HEK293T (cell line): ENCODE results near the gene SCNN1B.

Experiments used
- ARNT ChIP-seq: fragments of 450-650 bp; IDR thresholded peaks from 2 replicates; pipeline ENCODE4 v1.6.1; 2017; ENCODE audit warnings: mild to moderate bottlenecking
- CTBP1 ChIP-seq: fragments of 450-650 bp; IDR thresholded peaks from 2 replicates; pipeline ENCODE4 v1.6.1; 2016; ENCODE audit warnings: borderline replicate concordance
- FOXK2 ChIP-seq: fragments of 450-650 bp; IDR thresholded peaks from 2 replicates; pipeline ENCODE4 v1.6.1; 2016; ENCODE audit warnings: mild to moderate bottlenecking
- FOXM1 ChIP-seq: fragments of 450-650 bp; IDR thresholded peaks from 2 replicates; pipeline ENCODE4 v1.6.1; 2017; ENCODE audit warnings: mild to moderate bottlenecking, borderline replicate concordance
- L3MBTL2 ChIP-seq: fragments of 450-650 bp; conservative IDR thresholded peaks from 2 replicates; pipeline ENCODE4 v1.6.1; 2016; ENCODE audit warnings: mild to moderate bottlenecking
- SP1 ChIP-seq: fragments of 450-650 bp; IDR thresholded peaks from 2 replicates; pipeline ENCODE4 v1.6.1; 2017
- SUZ12 ChIP-seq: fragments of 450-650 bp; IDR thresholded peaks from 2 replicates; pipeline ENCODE4 v1.6.1; 2016; ENCODE audit warnings: mild to moderate bottlenecking
- TARDBP ChIP-seq: fragments of 450-650 bp; IDR thresholded peaks from 2 replicates; pipeline ENCODE4 v1.6.1; 2016

GRCh38 chr16:23252310-23252709, 49.8 kb upstream of the SCNN1B start:
- TF ChIP-seq FOXM1: no peak
- no peak for TF ChIP-seq CTBP1
- TF ChIP-seq TARDBP: no peak
- no peak for TF ChIP-seq SP1
- no peak for TF ChIP-seq FOXK2
- no peak for TF ChIP-seq SUZ12
- TF ChIP-seq ARNT: no peak
- TF ChIP-seq L3MBTL2: no peak
